ENCODE data around the gene LNX1.

Gene LNX1

DNA sequence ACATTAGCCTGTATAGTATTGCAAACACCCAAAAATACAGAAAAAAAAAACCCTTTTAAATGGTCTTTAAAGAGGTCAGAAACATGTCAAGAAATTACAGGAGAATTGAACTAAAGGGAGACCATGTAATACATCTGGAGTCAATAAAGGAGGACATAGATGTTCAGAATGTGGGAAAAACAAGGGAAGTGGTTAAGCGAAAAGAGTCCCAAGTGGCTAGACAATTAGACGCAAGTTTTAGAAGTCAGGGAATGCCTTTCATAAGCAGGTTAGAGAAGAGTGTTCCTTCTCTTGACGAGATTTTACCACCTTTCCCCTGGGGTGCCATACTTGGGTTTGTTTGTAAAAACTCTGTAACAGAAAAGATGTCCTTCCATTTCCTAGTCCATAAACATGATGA, 7.8 kb downstream of the LNX1 start:
- TF ChIP-seq, protein P1, sequence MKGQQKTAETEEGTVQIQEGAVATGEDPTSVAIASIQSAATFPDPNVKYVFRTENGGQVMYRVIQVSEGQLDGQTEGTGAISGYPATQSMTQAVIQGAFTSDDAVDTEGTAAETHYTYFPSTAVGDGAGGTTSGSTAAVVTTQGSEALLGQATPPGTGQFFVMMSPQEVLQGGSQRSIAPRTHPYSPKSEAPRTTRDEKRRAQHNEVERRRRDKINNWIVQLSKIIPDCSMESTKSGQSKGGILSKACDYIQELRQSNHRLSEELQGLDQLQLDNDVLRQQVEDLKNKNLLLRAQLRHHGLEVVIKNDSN (IDR thresholded peaks at IDR 0.05), result no peak

DNA sequence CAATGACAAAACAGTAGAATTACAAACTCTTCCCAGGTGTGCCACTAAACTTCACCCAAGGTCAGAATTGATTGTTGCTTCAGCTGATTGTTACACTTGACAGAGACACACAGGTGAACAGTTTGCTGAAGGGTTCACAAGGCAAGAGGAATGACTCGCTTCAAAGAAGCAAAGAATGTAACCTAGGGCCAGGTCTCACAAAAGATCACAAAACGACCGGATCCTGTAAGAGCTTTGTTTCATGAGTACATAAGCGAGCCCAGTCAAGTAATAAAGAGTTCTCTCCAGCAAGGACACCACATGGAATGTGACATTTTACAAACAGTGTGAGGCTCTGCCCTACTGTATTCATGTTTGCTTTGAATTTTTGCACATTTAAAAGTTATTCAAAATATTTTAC, 9.1 kb downstream of the LNX1 start:
- no peak for TF ChIP-seq TEAD4 (IDR thresholded peaks at IDR 0.05)
- TF ChIP-seq EGR1 (IDR thresholded peaks at IDR 0.05), result no peak
- TF ChIP-seq ZBTB7A (IDR thresholded peaks at IDR 0.05; ENCODE audit: low read depth), result no peak
- TF ChIP-seq, protein P2, sequence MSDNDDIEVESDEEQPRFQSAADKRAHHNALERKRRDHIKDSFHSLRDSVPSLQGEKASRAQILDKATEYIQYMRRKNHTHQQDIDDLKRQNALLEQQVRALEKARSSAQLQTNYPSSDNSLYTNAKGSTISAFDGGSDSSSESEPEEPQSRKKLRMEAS (IDR thresholded peaks at IDR 0.05), result no peak
- no peak for TF ChIP-seq TCF12 (IDR thresholded peaks at IDR 0.05; ENCODE audit: low read depth)
- TF ChIP-seq, protein P1 (IDR thresholded peaks at IDR 0.05), result no peak
- no peak for TF ChIP-seq YY1 (IDR thresholded peaks at IDR 0.05; ENCODE audit: low read depth)
- TF ChIP-seq FOXM1 (IDR thresholded peaks at IDR 0.05; ENCODE audit: borderline replicate concordance, low read depth), result no peak
- TF ChIP-seq EP300 (IDR thresholded peaks at IDR 0.05; ENCODE audit: borderline replicate concordance), result no peak
- no peak for TF ChIP-seq CREB1 (IDR thresholded peaks at IDR 0.05; ENCODE audit: low read depth)
- TF ChIP-seq, protein P3, sequence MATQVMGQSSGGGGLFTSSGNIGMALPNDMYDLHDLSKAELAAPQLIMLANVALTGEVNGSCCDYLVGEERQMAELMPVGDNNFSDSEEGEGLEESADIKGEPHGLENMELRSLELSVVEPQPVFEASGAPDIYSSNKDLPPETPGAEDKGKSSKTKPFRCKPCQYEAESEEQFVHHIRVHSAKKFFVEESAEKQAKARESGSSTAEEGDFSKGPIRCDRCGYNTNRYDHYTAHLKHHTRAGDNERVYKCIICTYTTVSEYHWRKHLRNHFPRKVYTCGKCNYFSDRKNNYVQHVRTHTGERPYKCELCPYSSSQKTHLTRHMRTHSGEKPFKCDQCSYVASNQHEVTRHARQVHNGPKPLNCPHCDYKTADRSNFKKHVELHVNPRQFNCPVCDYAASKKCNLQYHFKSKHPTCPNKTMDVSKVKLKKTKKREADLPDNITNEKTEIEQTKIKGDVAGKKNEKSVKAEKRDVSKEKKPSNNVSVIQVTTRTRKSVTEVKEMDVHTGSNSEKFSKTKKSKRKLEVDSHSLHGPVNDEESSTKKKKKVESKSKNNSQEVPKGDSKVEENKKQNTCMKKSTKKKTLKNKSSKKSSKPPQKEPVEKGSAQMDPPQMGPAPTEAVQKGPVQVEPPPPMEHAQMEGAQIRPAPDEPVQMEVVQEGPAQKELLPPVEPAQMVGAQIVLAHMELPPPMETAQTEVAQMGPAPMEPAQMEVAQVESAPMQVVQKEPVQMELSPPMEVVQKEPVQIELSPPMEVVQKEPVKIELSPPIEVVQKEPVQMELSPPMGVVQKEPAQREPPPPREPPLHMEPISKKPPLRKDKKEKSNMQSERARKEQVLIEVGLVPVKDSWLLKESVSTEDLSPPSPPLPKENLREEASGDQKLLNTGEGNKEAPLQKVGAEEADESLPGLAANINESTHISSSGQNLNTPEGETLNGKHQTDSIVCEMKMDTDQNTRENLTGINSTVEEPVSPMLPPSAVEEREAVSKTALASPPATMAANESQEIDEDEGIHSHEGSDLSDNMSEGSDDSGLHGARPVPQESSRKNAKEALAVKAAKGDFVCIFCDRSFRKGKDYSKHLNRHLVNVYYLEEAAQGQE (IDR thresholded peaks at IDR 0.05; ENCODE audit: low read depth), result no peak
- no peak for TF ChIP-seq NFIC (IDR thresholded peaks at IDR 0.05)
- TF ChIP-seq RAD21 (IDR thresholded peaks at IDR 0.05; ENCODE audit: low read depth), result no peak

DNA sequence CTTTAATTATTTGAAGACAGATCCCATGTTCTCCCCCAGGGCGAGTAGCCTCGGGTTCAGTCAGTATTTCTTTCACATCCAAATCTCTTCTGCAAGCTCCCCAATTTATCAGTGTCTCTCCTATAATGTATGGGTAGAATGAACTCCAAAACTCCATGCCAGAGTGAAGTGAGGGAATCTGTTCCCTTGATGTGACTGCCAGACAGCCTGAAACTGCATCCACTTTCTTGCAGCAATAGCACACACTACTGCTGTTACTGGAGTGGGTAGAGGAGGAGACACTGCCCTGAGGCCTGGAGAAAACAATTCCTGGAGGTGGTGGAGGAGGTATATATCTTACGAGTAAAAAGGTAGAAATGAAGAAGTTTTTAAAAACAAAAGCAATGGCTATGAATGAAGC, 11.0 kb downstream of the LNX1 start:
- TF ChIP-seq FOXM1 (IDR thresholded peaks at IDR 0.05; ENCODE audit: borderline replicate concordance, low read depth) (no peak), EP300 (IDR thresholded peaks at IDR 0.05; ENCODE audit: borderline replicate concordance) (no peak), RAD21 (IDR thresholded peaks at IDR 0.05; ENCODE audit: low read depth) (no peak)
- TF ChIP-seq, protein P2 (IDR thresholded peaks at IDR 0.05), result no peak

DNA sequence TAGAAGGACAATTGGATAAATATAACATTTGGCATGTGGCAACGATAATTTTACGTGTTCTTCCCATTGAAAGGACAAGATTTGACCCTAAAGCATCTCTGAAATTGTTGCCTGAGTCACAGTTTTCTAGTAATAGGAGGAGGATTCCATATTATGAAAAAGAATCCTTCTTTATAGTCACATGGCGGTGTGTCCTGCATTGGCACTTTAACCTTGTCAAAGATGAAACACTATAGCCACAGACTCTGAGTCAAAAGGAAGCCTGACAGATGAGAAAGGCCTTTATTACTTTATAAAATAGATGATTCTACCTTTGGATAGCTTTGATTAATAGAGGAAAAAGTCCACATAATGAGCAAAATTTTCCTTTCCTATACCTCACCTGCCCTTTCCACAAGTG, 11.5 kb downstream of the LNX1 start:
- TF ChIP-seq YY1 (IDR thresholded peaks at IDR 0.05; ENCODE audit: low read depth) (no peak), TAF1 (IDR thresholded peaks at IDR 0.05; ENCODE audit: low read depth) (no peak)

DNA sequence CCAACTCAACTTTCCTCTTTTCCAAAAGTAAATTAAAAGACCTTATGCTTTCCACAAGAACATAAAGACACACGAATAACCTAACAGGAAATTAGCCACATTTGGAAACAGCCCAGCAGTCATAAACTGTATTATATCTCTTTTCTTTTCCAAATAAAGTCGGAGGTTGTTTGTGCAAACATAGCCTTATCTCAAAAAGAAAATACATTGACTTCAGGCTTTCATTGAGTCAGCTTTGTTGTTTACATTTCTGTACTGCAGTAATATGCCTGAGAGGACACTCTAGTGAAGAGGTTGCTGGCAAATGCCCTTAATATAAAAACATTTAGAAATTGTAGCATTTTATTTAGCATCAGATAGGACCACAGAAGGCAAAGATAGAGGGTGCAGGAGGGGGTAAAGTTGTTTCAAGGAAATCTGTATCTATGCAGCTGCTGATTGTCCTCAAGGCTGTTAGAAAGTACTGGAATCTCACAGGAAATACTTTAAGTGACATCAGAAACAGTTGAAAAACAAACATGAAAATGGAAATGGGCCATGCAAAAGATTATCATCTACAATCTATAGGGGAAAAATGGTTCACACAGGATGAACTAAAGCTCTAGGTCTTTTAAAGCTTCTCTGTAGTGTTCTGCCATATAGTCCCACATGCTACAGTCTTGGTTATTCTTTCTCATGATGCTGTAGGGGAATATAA, 14.5 kb downstream of the LNX1 start:
- TF ChIP-seq CEBPB (IDR thresholded peaks at IDR 0.05) (no peak), CREB1 (IDR thresholded peaks at IDR 0.05; ENCODE audit: low read depth) (no peak), FOXM1 (IDR thresholded peaks at IDR 0.05; ENCODE audit: borderline replicate concordance, low read depth) (no peak), TAF1 (IDR thresholded peaks at IDR 0.05; ENCODE audit: low read depth) (no peak), EP300 (IDR thresholded peaks at IDR 0.05; ENCODE audit: borderline replicate concordance) (no peak), RAD21 (IDR thresholded peaks at IDR 0.05; ENCODE audit: low read depth) (no peak), TEAD4 (IDR thresholded peaks at IDR 0.05) (no peak), TCF12 (IDR thresholded peaks at IDR 0.05; ENCODE audit: low read depth) (no peak), NFIC (IDR thresholded peaks at IDR 0.05) (no peak), YY1 (IDR thresholded peaks at IDR 0.05; ENCODE audit: low read depth) (no peak), EGR1 (IDR thresholded peaks at IDR 0.05) (no peak)
- TF ChIP-seq, protein P2 (IDR thresholded peaks at IDR 0.05), result no peak
- TF ChIP-seq, protein P1 (IDR thresholded peaks at IDR 0.05), result no peak
- TF ChIP-seq, protein P3 (IDR thresholded peaks at IDR 0.05; ENCODE audit: low read depth), result no peak

DNA sequence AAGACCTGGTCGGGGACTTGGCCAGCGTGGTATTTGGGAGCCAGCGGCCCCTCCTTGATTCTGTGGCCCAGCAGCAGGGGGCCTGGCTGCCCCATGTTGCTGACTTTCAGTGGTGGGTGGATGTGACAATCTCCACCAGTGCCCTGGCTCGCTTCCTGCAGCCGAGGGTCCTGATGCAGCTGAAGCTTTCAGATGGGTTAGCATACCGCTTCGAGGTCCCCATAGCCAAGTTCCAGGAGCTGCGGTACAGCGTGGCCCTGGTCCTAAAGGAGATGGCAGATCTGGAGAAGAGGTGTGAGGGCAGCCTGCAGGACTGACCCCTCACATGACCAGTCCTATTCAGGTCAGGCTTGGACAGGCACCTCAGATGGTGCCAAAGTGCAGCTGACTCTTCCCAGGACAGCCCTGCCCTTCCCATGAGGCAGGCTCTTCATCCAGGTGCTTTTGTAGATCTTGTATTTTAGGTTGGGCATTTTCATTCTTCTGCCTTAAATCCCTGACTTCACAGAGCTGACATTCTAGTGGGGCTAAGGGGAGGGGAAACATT, 15.1 kb downstream of the LNX1 start:
- TF ChIP-seq ZBTB7A (IDR thresholded peaks at IDR 0.05; ENCODE audit: low read depth) (no peak), NFIC (IDR thresholded peaks at IDR 0.05) (no peak), CEBPB (IDR thresholded peaks at IDR 0.05) (no peak), CREB1 (IDR thresholded peaks at IDR 0.05; ENCODE audit: low read depth) (no peak), FOXM1 (IDR thresholded peaks at IDR 0.05; ENCODE audit: borderline replicate concordance, low read depth) (no peak), EGR1 (IDR thresholded peaks at IDR 0.05) (no peak), TEAD4 (IDR thresholded peaks at IDR 0.05) (no peak), EP300 (IDR thresholded peaks at IDR 0.05; ENCODE audit: borderline replicate concordance) (no peak), YY1 (IDR thresholded peaks at IDR 0.05; ENCODE audit: low read depth) (no peak), TCF12 (IDR thresholded peaks at IDR 0.05; ENCODE audit: low read depth) (no peak), RAD21 (IDR thresholded peaks at IDR 0.05; ENCODE audit: low read depth) (no peak), TAF1 (IDR thresholded peaks at IDR 0.05; ENCODE audit: low read depth) (no peak)
- TF ChIP-seq, protein P1 (IDR thresholded peaks at IDR 0.05), result no peak
- TF ChIP-seq, protein P2 (IDR thresholded peaks at IDR 0.05), result no peak
- TF ChIP-seq, protein P3 (IDR thresholded peaks at IDR 0.05; ENCODE audit: low read depth), result no peak

Measured in Ishikawa (cell line).